PC-9 (cell line): ENCODE measurements around the gene PGAM5. TPM values are rescaled to one million over a fixed set of nuclear protein-coding genes. Genes with fewer than 3 reads are reported as not detected.

Source experiments
- BruUV-seq: library from RNA; stranded (reverse); fragments of 400-500 nt; replicated peaks from 2 replicates; lab custom pipeline; 2021; lab: Mats Ljungman, UMichigan
- CTCF ChIA-PET: fragments of 300-600 bp; sonication (Branson Sonifier 250); formaldehyde crosslinking; loops from one replicate; lab custom pipeline; 2022; ENCODE audit warnings: antibody characterized with exemption; lab: Charles Lee
- POLR2A ChIA-PET: fragments of 300-600 bp; sonication (Branson Sonifier 250); formaldehyde crosslinking; loops from one replicate; lab custom pipeline; 2022; ENCODE audit warnings: antibody characterized with exemption; ENCODE audit not compliant: unreplicated experiment; lab: Charles Lee
- DNase-seq, 2 experiments: peaks; one replicate each; pipeline versions ENCODE4 v3.0.0 to v3.0.0-alpha.2; 2015 to 2022; ENCODE audit warnings: mixed read lengths in 1 of 2
- H2AFZ ChIP-seq: fragments of 200-600 bp; sonication (generic); 2 replicates; pipeline ENCODE4 v1.8.1; 2017; ENCODE audit warnings: antibody characterized with exemption
- H3F3A ChIP-seq: fragments of 200-600 bp; sonication (generic); 2 replicates; pipeline ENCODE4 v1.8.1; 2017; ENCODE audit warnings: antibody characterized with exemption, mild to moderate bottlenecking, low read depth; ENCODE audit not compliant: insufficient read depth
- H3K27ac ChIP-seq: fragments of 200-600 bp; sonication (generic); 2 replicates; pipeline ENCODE4 v1.6.1; 2016; ENCODE audit warnings: mixed run types
- H3K27me3 ChIP-seq: fragments of 200-600 bp; sonication (generic); 2 replicates; pipeline ENCODE4 v1.6.1; 2016; ENCODE audit warnings: low read depth, mixed run types; ENCODE audit not compliant: insufficient read depth
- H3K36me3 ChIP-seq: fragments of 200-600 bp; sonication (generic); 2 replicates; pipeline ENCODE4 v1.6.1; 2016; ENCODE audit warnings: low read depth, mixed run types
- H3K4me1 ChIP-seq: fragments of 200-600 bp; sonication (generic); replicated peaks from 2 replicates; pipeline ENCODE4 v1.6.1; 2016; ENCODE audit warnings: mixed run types; ENCODE audit not compliant: insufficient read depth
- H3K4me2 ChIP-seq: fragments of 200-600 bp; sonication (generic); 2 replicates; pipeline ENCODE4 v1.6.1; 2017; ENCODE audit warnings: mixed run types
- H3K4me3 ChIP-seq: fragments of 200-600 bp; sonication (generic); 2 replicates; pipeline ENCODE4 v1.6.1; 2016; ENCODE audit warnings: mixed run types
- H3K79me2 ChIP-seq: fragments of 200-600 bp; sonication (generic); 2 replicates; pipeline ENCODE4 v1.6.1; 2017; ENCODE audit warnings: low read depth, mixed run types
- H3K9me2 ChIP-seq: fragments of 200-600 bp; sonication (generic); 2 replicates; pipeline ENCODE4 v1.8.1; 2017; ENCODE audit warnings: mild to moderate bottlenecking; ENCODE audit not compliant: insufficient read depth
- H3K9me3 ChIP-seq: fragments of 200-600 bp; sonication (generic); 2 replicates; pipeline ENCODE4 v1.8.1; 2016; ENCODE audit warnings: low read depth; ENCODE audit not compliant: insufficient read depth
- H4K20me1 ChIP-seq: fragments of 200-600 bp; sonication (generic); 2 replicates; pipeline ENCODE4 v1.8.1; 2017; ENCODE audit not compliant: insufficient read depth
- CTCF ChIP-seq: fragments of 200-600 bp; sonication (generic); conservative IDR thresholded peaks from 2 replicates; pipeline ENCODE4 v1.6.1; 2017; ENCODE audit warnings: mixed run types, antibody characterized with exemption, mild to moderate bottlenecking, moderate library complexity
- EZH2 ChIP-seq: fragments of 200-600 bp; sonication (generic); IDR thresholded peaks from 2 replicates; pipeline ENCODE4 v1.8.0; 2017; ENCODE audit warnings: antibody characterized with exemption, low read depth
- intact Hi-C: fragments of 100-400 bp; cut with micrococcal nuclease; formaldehyde crosslinking; loops from one replicate; pipeline ENCODE4 v1.10.0; 2022; ENCODE audit not compliant: unreplicated experiment
- total RNA-seq: library from RNA; stranded (reverse); gene quantifications from 2 replicates; pipeline ENCODE4 v1.2.3, GENCODE V29; 2021

PGAM5 gene
- total RNA-seq, 1 experiment from 2014 or later, result 59.0 TPM

DNA sequence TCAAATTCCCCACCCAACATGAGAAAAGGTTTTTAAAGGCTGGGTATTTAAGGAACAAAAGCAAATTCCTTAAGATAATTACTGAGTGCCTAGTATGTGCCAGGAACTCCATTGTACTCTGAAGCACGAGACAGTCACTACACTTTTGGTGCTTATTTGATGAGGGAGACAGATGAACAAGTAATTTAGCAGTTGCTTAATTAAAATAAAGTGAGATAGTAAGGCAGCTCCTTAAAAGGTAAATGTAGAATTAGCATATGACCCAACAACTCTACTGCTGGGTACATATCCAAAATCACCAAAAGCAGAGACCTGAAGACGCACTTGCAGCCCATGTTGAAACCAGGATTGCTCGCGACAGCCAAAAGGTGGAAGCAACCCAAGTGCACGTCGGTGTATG, 44.8 kb upstream of the PGAM5 start:
- Histone ChIP-seq H3K27me3 (no peaks in the 10 kb centered on the region), H3K79me2 (no peaks in the 10 kb centered on the region), H3K9me3 (no peaks in the 10 kb centered on the region), H3K4me3 (no peak overlapping the region), H3K9me2 (no peaks in the 10 kb centered on the region), H3K36me3 (peaks cover 21% of the 10 kb centered on the region; the same call in 1 of the 2 replicates), H3K4me1 (no peaks in the 10 kb centered on the region), H3F3A (no peaks in the 10 kb centered on the region), H3K27ac (no peak overlapping the region), H4K20me1 (no peaks in the 10 kb centered on the region), H2AFZ (no peak overlapping the region), H3K4me2 (no peak overlapping the region)
- TF ChIP-seq EZH2, result no peak
- TF ChIP-seq CTCF, result no peak
- POLR2A ChIA-PET, result no interaction called here
- CTCF ChIA-PET, result no interaction called here
- BruUV-seq, result no TSS peak
- DNase-seq, result no peak
- intact Hi-C loops, result no loop called here

- Histone ChIP-seq H3K4me2 (no peak overlapping the region), H3K27ac (no peak overlapping the region), H2AFZ (no peak overlapping the region), H3K4me3 (no peak overlapping the region), H4K20me1 (no peaks in the 10 kb centered on the region), H3K36me3 (peaks cover 26% of the 10 kb centered on the region; the same call in 1 of the 2 replicates), H3K9me2 (no peaks in the 10 kb centered on the region), H3K9me3 (no peaks in the 10 kb centered on the region), H3K27me3 (no peaks in the 10 kb centered on the region), H3F3A (no peaks in the 10 kb centered on the region), H3K79me2 (no peaks in the 10 kb centered on the region), H3K4me1 (no peaks in the 10 kb centered on the region)
- TF ChIP-seq CTCF (no peak), EZH2 (no peak)
- intact Hi-C loops, result no loop called here
- CTCF ChIA-PET, result no interaction called here
- BruUV-seq, result no TSS peak
- no peak for DNase-seq
- POLR2A ChIA-PET, result no interaction called here
Measured at GRCh38 chr12:132668191-132669088, 42.2 kb upstream of the PGAM5 start.

DNA sequence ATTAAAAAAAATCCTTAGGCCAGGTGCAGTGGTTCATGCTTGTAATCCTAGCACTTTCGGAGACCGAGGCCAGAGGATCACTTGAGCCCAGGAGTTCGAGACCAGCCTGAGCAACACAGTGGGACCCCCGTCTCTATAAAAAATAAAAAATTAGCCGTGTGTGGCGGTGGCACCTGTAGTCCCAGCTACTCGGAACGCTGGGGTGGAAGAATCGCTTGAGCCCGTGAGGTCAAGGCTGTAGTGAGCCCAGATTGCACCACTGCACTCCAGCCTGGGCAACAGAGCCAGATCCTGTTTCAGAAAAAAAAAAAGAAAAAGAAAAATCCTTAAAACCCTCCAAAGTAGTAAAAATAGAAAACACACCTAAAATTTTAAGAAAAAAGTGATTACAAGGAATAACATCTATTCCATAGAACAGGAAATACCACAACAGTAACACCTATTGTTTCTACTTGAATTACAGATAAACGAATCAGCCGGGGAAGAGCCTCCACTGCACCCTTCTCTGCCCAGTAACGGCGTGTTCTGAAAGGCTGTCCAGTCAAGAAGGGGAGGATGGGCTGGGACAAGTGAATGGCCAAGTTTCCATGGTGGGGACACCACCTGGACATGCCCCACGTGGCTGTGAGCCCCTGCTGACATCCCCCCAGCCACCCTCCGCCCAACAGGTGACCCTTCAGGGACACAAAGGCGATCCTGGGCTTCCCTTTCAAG, 41.3 kb upstream of the PGAM5 start:
- TF ChIP-seq CTCF (no peak), EZH2 (no peak)
- Histone ChIP-seq H4K20me1 (no peaks in the 10 kb centered on the region), H3K27ac (no peak overlapping the region), H3K9me3 (no peaks in the 10 kb centered on the region), H3K36me3 (peaks cover 26% of the 10 kb centered on the region; the same call in 1 of the 2 replicates), H3K4me3 (no peak overlapping the region), H3K27me3 (no peaks in the 10 kb centered on the region), H2AFZ (no peak overlapping the region), H3F3A (no peaks in the 10 kb centered on the region), H3K9me2 (no peaks in the 10 kb centered on the region), H3K79me2 (no peaks in the 10 kb centered on the region), H3K4me2 (no peak overlapping the region), H3K4me1 (no peaks in the 10 kb centered on the region)
- no TSS peak for BruUV-seq
- POLR2A ChIA-PET, result no interaction called here
- CTCF ChIA-PET, result no interaction called here
- no peak for DNase-seq
- intact Hi-C loops, result no loop called here
